ES-I3 (cell line): Measurements from ENCODE around the gene CFC1B.
"Not testable (repeated sequence)": the region's sequence is repeated elsewhere in the genome, so short reads cannot be mapped to it uniquely, and the experiment has no call there.

ENCODE experiments used
- H3K36me3 ChIP-seq: 2 replicates; pipeline ENCODE4 v1.6.1; 2013; ENCODE audit warnings: mild to moderate bottlenecking, low read length, control low read depth, moderate library complexity; ENCODE audit not compliant: insufficient read depth
- H3K4me1 ChIP-seq: 2 replicates; pipeline ENCODE4 v1.6.1; 2013; ENCODE audit warnings: mild to moderate bottlenecking, control low read depth, low read length; ENCODE audit not compliant: insufficient read depth
- H3K9ac ChIP-seq: 2 replicates; pipeline ENCODE4 v1.6.1; 2013; ENCODE audit warnings: low read depth, mild to moderate bottlenecking, low read length, moderate library complexity
- H3K9me3 ChIP-seq: 2 replicates; pipeline ENCODE4 v1.6.1; 2013; ENCODE audit warnings: mild to moderate bottlenecking, low read length, moderate library complexity; ENCODE audit not compliant: control insufficient read depth, insufficient read depth

The CFC1B gene

GRCh38 chr2:130520992-130521391 lies at the start of gene CFC1B:
Gene CFC1B, plus strand, starts transcription at chr2:130521222. Its CDS starts 263 bp downstream, at chr2:130521485.
- not testable (repeated sequence) for H3K36me3 ChIP-seq, H3K4me1 ChIP-seq, H3K9ac ChIP-seq, H3K9me3 ChIP-seq

- H3K36me3 ChIP-seq, H3K9me3 ChIP-seq, H3K9ac ChIP-seq, H3K4me1 ChIP-seq: not testable (repeated sequence)
Measured at GRCh38 chr2:130491073-130491472, 29.9 kb upstream of the CFC1B start.

- H3K9ac ChIP-seq, H3K36me3 ChIP-seq, H3K4me1 ChIP-seq, H3K9me3 ChIP-seq: not testable (repeated sequence)
Measured at GRCh38 chr2:130509228-130509627, 11.8 kb upstream of the CFC1B start, which contains the start of gene POTEI. Gene POTEI, minus strand, starts transcription at chr2:130509328. Its CDS starts 93 bp downstream, at chr2:130509235.

- not testable (repeated sequence) for H3K9ac ChIP-seq, H3K36me3 ChIP-seq, H3K9me3 ChIP-seq, H3K4me1 ChIP-seq
Measured at GRCh38 chr2:130510807-130511746, 9.9 kb upstream of the CFC1B start.

DNA sequence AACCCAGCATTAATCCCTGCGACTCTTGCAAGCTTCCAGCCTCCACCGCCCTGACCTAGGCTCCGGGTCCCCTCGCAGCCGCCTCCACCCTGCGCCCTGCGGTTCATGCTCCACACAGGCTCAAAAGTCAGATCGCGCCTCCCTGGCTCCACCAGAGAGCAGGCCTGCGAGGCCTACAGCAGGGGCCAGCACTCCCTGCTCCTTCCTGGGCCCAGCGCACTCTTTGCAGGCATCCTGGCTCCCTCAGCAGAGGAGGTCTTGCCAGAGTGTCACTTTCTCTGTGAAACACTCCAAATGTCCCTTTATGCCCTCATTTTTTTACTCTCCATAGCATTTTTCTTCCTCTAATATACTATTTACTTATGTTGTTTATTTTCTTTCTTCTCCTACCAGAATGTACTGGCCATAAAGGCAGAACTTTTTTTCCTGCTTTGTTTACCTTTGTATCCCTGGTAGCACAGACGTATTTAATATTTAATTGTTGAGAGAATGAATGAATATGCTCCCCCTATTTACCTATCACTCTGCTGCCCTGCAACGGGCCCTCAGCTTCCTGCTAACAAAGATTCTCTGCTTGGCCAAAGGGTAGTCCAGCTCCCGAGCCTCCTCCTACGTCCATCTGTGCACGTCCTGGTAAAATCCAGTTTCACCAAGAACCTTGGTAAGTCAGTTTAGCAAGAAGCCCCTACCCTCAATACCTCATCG lies 9.1 kb upstream of the CFC1B start:
- H3K9me3 ChIP-seq, H3K4me1 ChIP-seq, H3K9ac ChIP-seq, H3K36me3 ChIP-seq: not testable (repeated sequence)

- H3K9me3 ChIP-seq, H3K9ac ChIP-seq, H3K4me1 ChIP-seq, H3K36me3 ChIP-seq: not testable (repeated sequence)
Measured at GRCh38 chr2:130518516-130519106, 2.4 kb upstream of the CFC1B start.

- not testable (repeated sequence) for H3K9me3 ChIP-seq, H3K4me1 ChIP-seq, H3K36me3 ChIP-seq, H3K9ac ChIP-seq
Measured at GRCh38 chr2:130522390-130522789, 1.4 kb downstream of the CFC1B start.

DNA sequence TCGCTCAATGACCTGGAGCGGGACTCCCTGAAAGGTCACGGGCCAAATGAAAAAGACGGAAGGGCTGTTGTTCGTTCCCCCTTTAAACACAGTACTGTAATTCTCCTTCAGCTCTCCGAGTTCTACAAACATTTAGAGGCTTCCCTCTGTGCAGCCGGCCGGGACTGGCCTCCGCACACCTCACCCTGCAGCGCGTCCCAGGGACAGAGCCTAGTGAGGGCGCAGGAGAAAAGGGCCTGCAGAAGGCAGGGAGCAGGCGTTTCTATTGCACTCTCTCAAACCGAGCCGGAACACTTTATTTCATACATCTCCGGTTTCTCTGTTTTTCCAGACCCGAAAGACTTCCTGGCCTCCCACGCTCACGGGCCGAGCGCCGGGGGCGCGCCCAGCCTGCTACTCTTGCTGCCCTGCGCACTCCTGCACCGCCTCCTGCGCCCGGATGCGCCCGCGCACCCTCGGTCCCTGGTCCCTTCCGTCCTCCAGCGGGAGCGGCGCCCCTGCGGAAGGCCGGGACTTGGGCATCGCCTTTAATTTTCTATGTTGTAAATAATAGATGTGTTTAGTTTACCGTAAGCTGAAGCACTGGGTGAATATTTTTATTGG lies 6.4 kb downstream of the CFC1B start:
- H3K36me3 ChIP-seq, H3K9me3 ChIP-seq, H3K9ac ChIP-seq, H3K4me1 ChIP-seq: not testable (repeated sequence)

DNA sequence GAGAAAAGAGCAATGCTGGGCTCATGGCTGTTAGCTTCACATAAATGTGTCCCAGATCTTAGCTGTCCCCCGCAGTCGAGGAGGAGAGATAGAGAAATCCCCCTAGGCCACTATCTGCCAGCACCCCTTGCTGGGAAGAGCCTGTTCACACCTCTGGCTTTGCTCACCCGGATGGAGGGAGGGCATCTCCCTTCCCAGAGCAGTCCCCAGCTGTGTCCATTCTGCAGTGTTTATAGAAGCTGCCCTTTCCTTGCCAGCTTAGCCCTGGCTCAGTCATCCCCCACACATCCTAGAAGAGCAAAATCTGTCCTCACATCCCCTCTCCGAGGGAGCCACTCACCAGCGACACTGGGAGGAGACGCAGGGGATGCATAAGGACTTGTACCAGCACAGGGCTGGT lies 8.5 kb downstream of the CFC1B start:
- H3K9ac ChIP-seq, H3K9me3 ChIP-seq, H3K36me3 ChIP-seq, H3K4me1 ChIP-seq: not testable (repeated sequence)

DNA sequence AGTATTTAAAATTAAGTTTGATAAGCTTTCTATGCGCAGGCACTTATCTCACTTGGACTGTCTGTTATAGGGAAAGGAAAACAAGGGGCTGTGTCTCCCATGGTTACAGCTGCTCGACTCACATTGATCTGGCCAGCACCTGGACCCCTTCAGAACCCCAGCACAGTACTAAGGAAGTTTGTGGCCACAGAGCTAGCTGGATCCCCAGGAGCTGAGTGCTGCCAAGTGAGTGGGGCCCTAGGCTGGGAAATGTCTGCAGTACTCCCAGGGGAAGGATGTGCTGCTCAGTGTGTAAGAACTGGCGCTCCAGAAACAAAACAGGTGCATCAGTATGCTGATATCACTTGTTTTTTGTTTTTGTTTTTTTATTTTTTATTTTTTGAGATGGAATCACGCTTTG lies 9.2 kb downstream of the CFC1B start:
- not testable (repeated sequence) for H3K9ac ChIP-seq, H3K9me3 ChIP-seq, H3K36me3 ChIP-seq, H3K4me1 ChIP-seq

DNA sequence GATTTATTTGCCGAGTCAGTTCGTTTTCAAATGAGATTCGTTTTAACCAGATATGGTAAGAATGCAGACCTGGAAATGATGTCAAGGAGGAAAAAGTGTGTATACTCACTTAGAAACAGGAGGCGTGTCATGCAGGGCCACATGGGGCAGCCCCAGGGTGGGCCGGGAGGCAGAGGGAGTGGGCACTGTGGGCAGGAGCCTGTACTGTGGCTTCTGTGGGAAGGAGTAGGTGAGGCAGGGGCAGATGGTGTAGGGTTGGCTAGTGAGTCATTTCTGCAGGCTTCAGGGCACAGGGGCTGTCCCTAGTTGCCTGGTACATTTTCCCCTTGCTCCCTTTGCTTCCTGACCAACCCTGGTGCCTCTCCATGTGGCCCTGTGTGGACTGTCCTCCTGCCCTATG lies 10.2 kb downstream of the CFC1B start:
- H3K36me3 ChIP-seq, H3K9ac ChIP-seq, H3K4me1 ChIP-seq, H3K9me3 ChIP-seq: not testable (repeated sequence)

GRCh38 chr2:130531672-130532071 lies 10.7 kb downstream of the CFC1B start:
- H3K9ac ChIP-seq, H3K9me3 ChIP-seq, H3K36me3 ChIP-seq, H3K4me1 ChIP-seq: not testable (repeated sequence)

DNA sequence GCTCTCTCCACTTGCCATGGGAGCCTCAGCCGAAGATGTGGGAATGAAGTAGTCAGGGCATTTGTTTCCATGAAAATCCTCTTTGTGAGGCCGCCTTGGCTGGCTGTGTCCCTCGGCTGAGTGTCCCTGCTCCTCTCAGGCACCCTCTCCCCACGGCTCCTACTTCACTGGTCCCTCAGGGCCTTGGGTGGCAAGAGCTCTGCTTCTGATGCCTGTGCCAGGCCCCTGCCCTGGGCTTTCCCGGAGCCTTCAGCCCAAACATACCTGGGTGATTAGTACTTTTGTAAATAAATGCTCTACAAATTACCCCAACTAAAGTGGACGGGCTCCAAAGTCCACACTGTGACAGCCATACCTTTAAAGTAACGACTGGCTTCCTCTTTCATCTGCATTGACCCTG lies 15.6 kb downstream of the CFC1B start:
- H3K9me3 ChIP-seq, H3K4me1 ChIP-seq, H3K36me3 ChIP-seq, H3K9ac ChIP-seq: not testable (repeated sequence)

- not testable (repeated sequence) for H3K36me3 ChIP-seq, H3K9ac ChIP-seq, H3K9me3 ChIP-seq, H3K4me1 ChIP-seq
Measured at GRCh38 chr2:130538271-130538670, 17.2 kb downstream of the CFC1B start.

DNA sequence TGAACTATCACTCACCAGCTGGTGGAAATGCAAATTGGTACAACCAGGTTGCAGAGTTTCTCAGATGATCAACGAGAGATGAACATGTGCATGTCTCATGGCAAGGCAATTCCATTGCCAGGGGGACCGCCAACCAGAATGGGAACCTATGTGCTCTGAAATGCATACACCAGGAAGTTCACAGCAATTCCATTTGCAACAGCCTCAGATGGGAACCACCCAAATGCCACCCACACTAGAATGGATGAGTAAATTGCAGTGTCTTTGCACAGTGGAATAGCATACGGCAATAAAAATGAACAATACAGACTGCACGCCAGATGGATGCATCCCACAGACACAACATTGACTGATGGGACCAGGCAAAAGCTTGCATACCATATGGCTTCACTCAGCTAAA lies 21.8 kb downstream of the CFC1B start:
- H3K9me3 ChIP-seq, H3K9ac ChIP-seq, H3K4me1 ChIP-seq, H3K36me3 ChIP-seq: not testable (repeated sequence)
